SK-N-SH (cell line): ENCODE data around the gene MAPK4. TPM values are rescaled to one million over a fixed set of nuclear protein-coding genes. Genes with fewer than 3 reads are reported as not detected.

Experiments used
- CTCF ChIA-PET: fragments of 300-600, 350-600 bp; formaldehyde crosslinking; extraction: SDS; loops from one replicate; lab custom pipeline; 2021; lab: Yijun Ruan, JAX
- POLR2A ChIA-PET: fragments of 350-600 bp; sonication (Branson Sonifier 250); formaldehyde crosslinking; extraction: SDS; loops from one replicate; lab custom pipeline; 2020; ENCODE audit warnings: antibody characterized with exemption, inconsistent platforms; lab: Yijun Ruan, JAX
- DNase-seq: peaks from one replicate; pipeline ENCODE4 v3.0.0; 2012
- H2AFZ ChIP-seq: fragments of 200-600 bp; sonication (generic); 2 replicates; pipeline ENCODE4 v1.8.1; 2016; ENCODE audit warnings: antibody characterized with exemption, mild to moderate bottlenecking, low read depth
- H3F3A ChIP-seq: fragments of 200-600 bp; sonication (generic); replicated peaks from 2 replicates; pipeline ENCODE3; 2016; ENCODE audit warnings: antibody characterized with exemption, mild to moderate bottlenecking; ENCODE audit not compliant: insufficient read depth
- H3K27ac ChIP-seq, 2 experiments: fragments of 200-500 bp in 1 of 2; fragments of 200-600 bp in 1 of 2; sonication (Bioruptor generic) in 1 of 2; sonication (generic), shearing (Covaris generic) in 1 of 2; 2 replicates each; pipeline versions ENCODE4 v1.5.1 to v1.6.1; 2014 to 2016; ENCODE audit warnings: low read depth in 2 of 2, inconsistent platforms in 1 of 2, low read length in 1 of 2, mild to moderate bottlenecking in 1 of 2, mixed read lengths in 1 of 2
- H3K27me3 ChIP-seq: fragments of 200-600 bp; sonication (generic), shearing (Covaris generic); 2 replicates; pipeline ENCODE4 v1.6.1; 2016; ENCODE audit warnings: mixed run types; ENCODE audit not compliant: insufficient read depth
- H3K36me3 ChIP-seq, 2 experiments: fragments of 200-500 bp in 1 of 2; fragments of 200-600 bp in 1 of 2; sonication (Bioruptor generic) in 1 of 2; sonication (generic) in 1 of 2; replicated peaks in 1 of 2; 2 replicates each; pipeline versions ENCODE3 to v1.5.1; 2014 to 2016; ENCODE audit warnings: low read length in 1 of 2, mild to moderate bottlenecking in 1 of 2; ENCODE audit not compliant: insufficient read depth in 2 of 2, control insufficient read depth in 1 of 2
- H3K4me1 ChIP-seq, 2 experiments: fragments of 200-500 bp in 1 of 2; fragments of 200-600 bp in 1 of 2; sonication (Bioruptor generic) in 1 of 2; sonication (generic), shearing (Covaris generic) in 1 of 2; 2 replicates each; pipeline versions ENCODE4 v1.5.1 to v1.6.1; 2014 to 2016; ENCODE audit warnings: low read depth in 1 of 2, low read length in 1 of 2, mixed run types in 1 of 2; ENCODE audit not compliant: insufficient read depth in 2 of 2, control insufficient read depth in 1 of 2
- H3K4me2 ChIP-seq: fragments of 200-600 bp; sonication (generic), shearing (Covaris generic); 2 replicates; pipeline ENCODE4 v1.6.1; 2017; ENCODE audit warnings: mixed run types
- H3K4me3 ChIP-seq, 2 experiments: fragments of 200-500 bp in 1 of 2; fragments of 200-600 bp in 1 of 2; sonication (Bioruptor generic) in 1 of 2; sonication (generic), shearing (Covaris generic) in 1 of 2; 2 replicates each; pipeline versions ENCODE4 v1.5.1 to v1.8.1; 2014 to 2016; ENCODE audit warnings: low read depth in 2 of 2, inconsistent platforms in 1 of 2, low read length in 1 of 2, mild to moderate bottlenecking in 1 of 2, mixed read lengths in 1 of 2, moderate library complexity in 1 of 2
- H3K79me2 ChIP-seq: fragments of 200-600 bp; sonication (generic); 2 replicates; pipeline ENCODE4 v1.8.1; 2017; ENCODE audit warnings: mild to moderate bottlenecking; ENCODE audit not compliant: insufficient read depth
- H3K9ac ChIP-seq: fragments of 200-600 bp; sonication (generic); 2 replicates; pipeline ENCODE4 v1.6.1; 2017; ENCODE audit warnings: mixed run types
- H3K9me2 ChIP-seq: fragments of 200-600 bp; sonication (generic); 2 replicates; pipeline ENCODE4 v1.6.1; 2017; ENCODE audit warnings: mixed run types
- H3K9me3 ChIP-seq: fragments of 200-600 bp; sonication (generic); 2 replicates; pipeline ENCODE4 v1.6.1; 2017; ENCODE audit warnings: mixed run types, mild to moderate bottlenecking, moderate library complexity
- H4K20me1 ChIP-seq: fragments of 200-600 bp; sonication (generic); 2 replicates; pipeline ENCODE4 v1.6.1; 2017; ENCODE audit warnings: mild to moderate bottlenecking, mixed run types; ENCODE audit not compliant: insufficient read depth
- CTCF ChIP-seq: fragments of 200-600 bp; sonication (generic); IDR thresholded peaks from 2 replicates; pipeline ENCODE4 v1.6.1; 2017; ENCODE audit warnings: antibody characterized with exemption, mild to moderate bottlenecking, moderate library complexity
- ELF1 ChIP-seq: IDR thresholded peaks from 2 replicates; pipeline ENCODE4 v1.4.0; 2012
- EZH2phosphoT487 ChIP-seq: fragments of 200-600 bp; sonication (generic); IDR thresholded peaks from 2 replicates; pipeline ENCODE4 v1.6.1; 2017; ENCODE audit warnings: low read depth, mixed run types, mild to moderate bottlenecking, antibody characterized with exemption, moderate library complexity, borderline replicate concordance
- FOXM1 ChIP-seq: IDR thresholded peaks from 2 replicates; pipeline ENCODE4 v1.4.0; 2012; ENCODE audit warnings: low read depth, mild to moderate bottlenecking
- GABPA ChIP-seq: IDR thresholded peaks from 2 replicates; pipeline ENCODE4 v1.4.0; 2012; ENCODE audit warnings: low read depth, mild to moderate bottlenecking
- IRF3 ChIP-seq: fragments of 150-350 bp; IDR thresholded peaks from 2 replicates; pipeline ENCODE4 v1.6.1; 2016; ENCODE audit warnings: mild to moderate bottlenecking, low read depth, low read length
- MEF2A ChIP-seq: IDR thresholded peaks from 2 replicates; pipeline ENCODE4 v1.4.0; 2012; ENCODE audit warnings: low read depth, borderline replicate concordance
- MXI1 ChIP-seq: IDR thresholded peaks from 2 replicates; pipeline ENCODE4 v1.6.1; 2012; ENCODE audit warnings: mild to moderate bottlenecking, low read depth, low read length, improper control_type of control experiment
- NFIC ChIP-seq: IDR thresholded peaks from 2 replicates; pipeline ENCODE4 v1.4.0; 2012; ENCODE audit warnings: borderline replicate concordance
- NRF1 ChIP-seq: IDR thresholded peaks from 2 replicates; pipeline ENCODE4 v1.6.1; 2012; ENCODE audit warnings: low read depth, mild to moderate bottlenecking, low read length
- POLR2AphosphoS5 ChIP-seq: IDR thresholded peaks from 2 replicates; pipeline ENCODE4 v1.6.1; 2012; ENCODE audit warnings: low read depth, low read length
- RAD21 ChIP-seq: IDR thresholded peaks from 2 replicates; pipeline ENCODE4 v1.6.1; 2012; ENCODE audit warnings: mild to moderate bottlenecking, low read length
- RCOR1 ChIP-seq: fragments of 150-350 bp; IDR thresholded peaks from 2 replicates; pipeline ENCODE4 v1.6.1; 2017; ENCODE audit warnings: antibody characterized with exemption, low read length
- RXRA ChIP-seq: IDR thresholded peaks from 2 replicates; pipeline ENCODE4 v1.4.0; 2012; ENCODE audit warnings: low read depth, mild to moderate bottlenecking, borderline replicate concordance
- SIN3A ChIP-seq: IDR thresholded peaks from 2 replicates; pipeline ENCODE4 v1.6.1; 2012; ENCODE audit warnings: low read depth, mild to moderate bottlenecking, low read length, moderate library complexity, borderline replicate concordance
- SMC3 ChIP-seq: IDR thresholded peaks from 2 replicates; pipeline ENCODE4 v1.6.1; 2012; ENCODE audit warnings: low read depth, low read length, improper control_type of control experiment
- TEAD4 ChIP-seq: IDR thresholded peaks from 2 replicates; pipeline ENCODE4 v1.4.0; 2012; ENCODE audit warnings: mild to moderate bottlenecking, borderline replicate concordance; ENCODE audit not compliant: insufficient read depth
- USF1 ChIP-seq: IDR thresholded peaks from 2 replicates; pipeline ENCODE4 v1.4.0; 2012; ENCODE audit warnings: low read depth, borderline replicate concordance
- USF2 ChIP-seq: fragments of 150-350 bp; IDR thresholded peaks from 2 replicates; pipeline ENCODE4 v1.6.1; 2017; ENCODE audit warnings: antibody characterized with exemption, low read length, low read depth, borderline replicate concordance
- ZBTB33 ChIP-seq: IDR thresholded peaks from 2 replicates; pipeline ENCODE4 v1.4.0; 2012; ENCODE audit warnings: low read depth, borderline replicate concordance
- WGBS: methylation state at CpG from one replicate; pipeline ENCODE4 v1.1.6; 2017; ENCODE audit warnings: low lambda C conversion rate; 5-methylcytosine and 5-hydroxymethylcytosine counted together
- polyA plus RNA-seq, 3 experiments: library from polyadenylated mRNA; depleted of rRNA; stranded (reverse); fragments of >200 nt; gene quantifications; 2 replicates each; pipeline ENCODE4 v1.2.3, GENCODE V29; 2012

Gene MAPK4
- polyA plus RNA-seq, 1 of the 3 experiments (the other 2 are of a cell fraction), result 0.02 TPM

- Histone ChIP-seq H3K4me2 (no peak overlapping the region), H3K79me2 (no peaks in the 10 kb centered on the region), H3K9ac (no peak overlapping the region), H3K9me2 (no peaks in the 10 kb centered on the region), H3K4me3 (no peak overlapping the region), H3K4me1 (no peaks in the 10 kb centered on the region; a peak in 1 of 4 replicates), H3K27ac (no peak overlapping the region), H4K20me1 (no peaks in the 10 kb centered on the region), H3F3A (no peaks in the 10 kb centered on the region), H3K9me3 (no peaks in the 10 kb centered on the region), H2AFZ (no peak overlapping the region), H3K36me3 (no peaks in the 10 kb centered on the region), H3K27me3 (no peaks in the 10 kb centered on the region)
- POLR2A ChIA-PET, result no interaction called here
- WGBS, result 51% methylated on average over 7 of the region's 7 CpGs
- CTCF ChIA-PET, result interaction anchor here (1.4 kb wide), 1 partner anchor 11 kb away, joined by 3 read pairs; no protein-coding TSS in a partner anchor
- TF ChIP-seq NFIC (no peak), POLR2AphosphoS5 (no peak), USF2 (no peak), RCOR1 (no peak), ZBTB33 (no peak), TEAD4 (no peak), RAD21 (no peak), SMC3 (no peak), USF1 (no peak), IRF3 (no peak), NRF1 (no peak), EZH2phosphoT487 (no peak)
- no peak for DNase-seq
Measured at GRCh38 chr18:50709193-50709592, 149.3 kb downstream of the MAPK4 start.

GRCh38 chr18:50711386-50711785, 151.5 kb downstream of the MAPK4 start:
- no peaks in the 10 kb centered on the region for H3K36me3 ChIP-seq
- DNase-seq, result no peak
- H3K27me3 ChIP-seq, result no peaks in the 10 kb centered on the region
- no peak overlapping the region for H3K4me2 ChIP-seq
- no peak overlapping the region for H3K4me3 ChIP-seq
- no peaks in the 10 kb centered on the region for H3K9me2 ChIP-seq
- H3K4me1 ChIP-seq, result no peaks in the 10 kb centered on the region; a peak in 1 of 4 replicates
- ChIA-PET CTCF (interaction anchor here (1.0 kb wide), 1 partner anchor 13 kb away, joined by 3 read pairs; no protein-coding TSS in a partner anchor), POLR2A (interaction anchor here (0.6 kb wide), 1 partner anchor 445 kb away, joined by 3 read pairs; no protein-coding TSS in a partner anchor)
- H3K79me2 ChIP-seq, result no peaks in the 10 kb centered on the region
- no peak overlapping the region for H3K27ac ChIP-seq
- H3F3A ChIP-seq, result no peaks in the 10 kb centered on the region
- H4K20me1 ChIP-seq, result no peaks in the 10 kb centered on the region
- no peak overlapping the region for H3K9ac ChIP-seq
- no peak overlapping the region for H2AFZ ChIP-seq
- no peaks in the 10 kb centered on the region for H3K9me3 ChIP-seq
- WGBS, result 60% methylated on average over 5 of the region's 5 CpGs
- TF ChIP-seq ELF1 (no peak), GABPA (no peak), SIN3A (no peak), MEF2A (no peak), RCOR1 (no peak), ZBTB33 (no peak), CTCF (no peak), MXI1 (no peak), FOXM1 (no peak), RXRA (no peak), NRF1 (no peak)
